RPMI7951 (cell line): ENCODE measurements around the gene OR1J1. TPM values are rescaled to one million over a fixed set of nuclear protein-coding genes. Genes with fewer than 3 reads are reported as not detected.

Experiments
- DNase-seq: peaks from one replicate; pipeline ENCODE4 v3.0.0-alpha.2; 2012; ENCODE audit warnings: low read depth
- total RNA-seq: library from RNA; depleted of rRNA; stranded (reverse); fragments of >200 nt; shearing (Covaris generic); gene quantifications from 2 replicates; pipeline ENCODE4 v1.2.3, GENCODE V29; 2014; rRNA removed

Gene OR1J1
- total RNA-seq, 1 experiment from 2014 or later, result not detected

- peak; percentile 52 for DNase-seq
Measured at GRCh38 chr9:122445155-122445749, 32.5 kb downstream of the OR1J1 start.

DNA sequence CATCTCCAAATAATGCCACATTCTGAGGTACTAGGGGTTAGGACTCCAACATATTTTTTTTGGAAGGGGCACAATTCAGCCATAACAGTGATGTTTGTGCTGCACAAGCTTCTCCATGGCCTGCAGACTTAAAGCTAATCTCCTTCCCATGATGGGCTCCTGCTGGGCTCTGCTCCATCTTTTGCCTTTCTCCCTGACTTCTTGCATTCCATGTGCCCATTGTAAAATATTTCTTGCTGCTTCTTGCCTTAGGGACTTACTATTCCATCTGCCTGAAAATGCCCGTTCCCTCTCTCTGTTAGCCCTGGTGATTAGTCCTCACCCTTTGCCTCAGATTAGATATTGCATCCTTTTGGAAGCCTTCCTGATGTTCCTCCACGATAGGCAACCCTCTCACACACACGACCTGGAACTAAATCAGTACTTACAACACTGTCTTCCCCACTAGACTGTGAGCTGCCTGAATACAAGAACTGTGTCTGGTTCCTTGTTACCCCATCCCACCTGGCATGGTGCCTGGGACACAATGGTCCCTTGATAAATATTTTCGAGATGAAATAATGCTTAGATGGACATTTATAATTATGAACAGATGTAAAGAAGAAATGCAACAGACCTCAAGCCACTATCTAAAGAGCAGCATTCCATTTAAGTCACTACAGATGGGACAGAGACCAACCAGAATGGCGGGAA lies 33.5 kb downstream of the OR1J1 start:
- DNase-seq, result no peak

DNA sequence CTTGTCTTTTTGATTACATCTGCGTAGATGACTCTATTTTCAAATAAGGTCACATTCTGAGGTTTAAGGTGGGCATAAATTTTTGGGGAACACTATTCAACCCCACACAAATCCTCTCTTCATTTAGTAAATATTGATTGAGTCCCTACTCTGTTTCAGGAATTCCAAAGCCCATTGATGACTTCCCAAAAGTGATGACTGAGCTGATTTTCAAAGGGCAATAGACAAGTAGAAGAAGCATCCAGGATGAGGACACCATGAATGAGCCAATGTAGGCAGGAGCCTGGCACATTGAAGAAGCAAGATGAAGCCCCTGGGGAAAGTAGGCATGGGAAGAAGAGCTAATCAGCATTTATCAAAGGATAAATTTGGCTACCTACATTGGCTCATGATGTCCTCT lies 35.2 kb downstream of the OR1J1 start:
- no peak for DNase-seq

Other genes with a start within 250 kb of the OR1J1 start
- under 0.01 and 0.12 TPM in 2 replicates for gene LHX6, start 249.0 kb downstream of the OR1J1 start, total RNA-seq
- gene RBM18, start 213.1 kb downstream of the OR1J1 start, total RNA-seq, result 10.2 and 12.5 TPM in 2 replicates
- 23.4 and 28.6 TPM in 2 replicates for gene MRRF, start 213.0 kb downstream of the OR1J1 start, total RNA-seq
- 10.1 and 11.5 TPM in 2 replicates for gene PTGS1, start 106.9 kb downstream of the OR1J1 start, total RNA-seq
- not detected in 2 replicates for gene OR1J2, start 32.9 kb upstream of the OR1J1 start, total RNA-seq
- gene OR1J4, start 41.2 kb upstream of the OR1J1 start, total RNA-seq, result not detected in 2 replicates
- gene OR1N1, start 49.4 kb upstream of the OR1J1 start, total RNA-seq, result not detected in 2 replicates
- not detected in 2 replicates for gene OR1N2, start 75.2 kb upstream of the OR1J1 start, total RNA-seq
- gene OR1L8, start 105.5 kb upstream of the OR1J1 start, total RNA-seq, result not detected in 2 replicates
- gene OR1Q1, start 136.8 kb upstream of the OR1J1 start, total RNA-seq, result not detected in 2 replicates
- not detected in 2 replicates for gene OR1B1, start 179.7 kb upstream of the OR1J1 start, total RNA-seq
- not detected in 2 replicates for gene OR1L1, start 183.8 kb upstream of the OR1J1 start, total RNA-seq
- gene OR1L3, start 197.2 kb upstream of the OR1J1 start, total RNA-seq, result not detected in 2 replicates
- not detected in 2 replicates for gene OR1L4, start 246.1 kb upstream of the OR1J1 start, total RNA-seq